Peyer's patch (tissue), 4 donors: ENCODE data around the gene UNC5B. TPM values are rescaled to one million over a fixed set of nuclear protein-coding genes. Genes with fewer than 3 reads are reported as not detected.
A peak's percentile ranks its signal among the peaks of the same experiment; 100 is the strongest.

Experiments
- DNase-seq, 3 donors: peaks; one replicate each; pipeline ENCODE4 v3.0.0-alpha.2; 2017 to 2019
- H3K27ac ChIP-seq, 4 donors: fragments of 200-600 bp; sonication (generic); one replicate each; pipeline ENCODE4 v1.5.1; 2016 to 2019
- H3K27me3 ChIP-seq, 2 donors: fragments of 200-600 bp; sonication (generic); one replicate each; pipeline ENCODE4 v1.5.1; 2019
- H3K36me3 ChIP-seq, 3 donors: fragments of 200-600 bp; sonication (generic); one replicate each; pipeline ENCODE4 v1.5.1; 2016 to 2019
- H3K4me1 ChIP-seq, 4 donors: fragments of 200-600 bp; sonication (generic); one replicate each; pipeline ENCODE4 v1.5.1; 2016 to 2019
- H3K4me3 ChIP-seq, 4 donors: fragments of 200-600 bp; sonication (generic); 1 replicate in 3 of 4; 2 replicates in 1 of 4; pipeline ENCODE4 v1.5.1; 2016 to 2019; ENCODE audit warnings: mild to moderate bottlenecking in 1 of 4
- H3K9me3 ChIP-seq, 4 donors: fragments of 200-600 bp; sonication (generic); one replicate each; pipeline ENCODE4 v1.5.1; 2016 to 2019; ENCODE audit warnings: mild to moderate bottlenecking in 1 of 4
- POLR2A ChIP-seq, 2 donors: fragments of 450-650 bp; IDR thresholded peaks; one replicate each; pipeline ENCODE4 v1.5.1; 2017; ENCODE audit warnings: antibody characterized with exemption in 2 of 2, mild to moderate bottlenecking in 2 of 2, moderate library complexity in 2 of 2
- total RNA-seq, 4 donors: library from RNA; depleted of rRNA; stranded (reverse); fragments of >200 nt; gene quantifications; one replicate each; pipeline ENCODE4 v1.1.0, GENCODE V29; 2016
- TF ChIP-seq, protein P1 (sequence below), 6 experiments: fragments of 450-650 bp in 4 of 6; fragments of 200-600 bp in 2 of 6; sonication (generic) in 1 of 6; IDR thresholded peaks; one replicate each; pipeline ENCODE4 v1.5.1; 2017 to 2019; ENCODE audit warnings: antibody characterized with exemption in 6 of 6, mild to moderate bottlenecking in 3 of 6, moderate library complexity in 1 of 6

UNC5B gene
- total RNA-seq, 4 donors from 2014 or later, result 5.0 to 52.5 (median 39.1) TPM

DNA sequence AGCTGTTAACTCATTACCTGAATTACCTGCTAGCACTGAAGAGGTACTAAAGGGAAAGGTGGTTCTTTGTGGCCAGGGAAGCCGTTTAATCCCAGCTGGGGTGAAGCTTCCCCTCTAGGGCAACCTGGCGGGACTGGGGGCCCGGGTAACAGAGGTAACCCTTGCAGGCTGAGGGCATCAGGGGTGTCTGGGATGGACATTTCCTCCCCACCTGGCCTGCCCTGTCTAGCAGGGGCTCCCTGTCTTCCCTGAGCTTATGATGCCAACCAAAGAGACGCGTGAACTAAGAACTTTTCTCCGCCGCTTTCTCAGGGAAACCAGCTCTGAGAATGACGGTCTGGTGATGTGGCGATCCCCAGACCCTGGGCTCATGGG, 52.8 kb downstream of the UNC5B start:
- no peak overlapping the region for H3K4me3 ChIP-seq
- no peaks in the 10 kb centered on the region for H3K9me3 ChIP-seq
- TF ChIP-seq, protein P1, sequence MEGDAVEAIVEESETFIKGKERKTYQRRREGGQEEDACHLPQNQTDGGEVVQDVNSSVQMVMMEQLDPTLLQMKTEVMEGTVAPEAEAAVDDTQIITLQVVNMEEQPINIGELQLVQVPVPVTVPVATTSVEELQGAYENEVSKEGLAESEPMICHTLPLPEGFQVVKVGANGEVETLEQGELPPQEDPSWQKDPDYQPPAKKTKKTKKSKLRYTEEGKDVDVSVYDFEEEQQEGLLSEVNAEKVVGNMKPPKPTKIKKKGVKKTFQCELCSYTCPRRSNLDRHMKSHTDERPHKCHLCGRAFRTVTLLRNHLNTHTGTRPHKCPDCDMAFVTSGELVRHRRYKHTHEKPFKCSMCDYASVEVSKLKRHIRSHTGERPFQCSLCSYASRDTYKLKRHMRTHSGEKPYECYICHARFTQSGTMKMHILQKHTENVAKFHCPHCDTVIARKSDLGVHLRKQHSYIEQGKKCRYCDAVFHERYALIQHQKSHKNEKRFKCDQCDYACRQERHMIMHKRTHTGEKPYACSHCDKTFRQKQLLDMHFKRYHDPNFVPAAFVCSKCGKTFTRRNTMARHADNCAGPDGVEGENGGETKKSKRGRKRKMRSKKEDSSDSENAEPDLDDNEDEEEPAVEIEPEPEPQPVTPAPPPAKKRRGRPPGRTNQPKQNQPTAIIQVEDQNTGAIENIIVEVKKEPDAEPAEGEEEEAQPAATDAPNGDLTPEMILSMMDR (IDR thresholded peaks at IDR 0.05), result no peak
- H3K4me1 ChIP-seq, result peaks cover 0 to 33% (median 1%) of the 10 kb centered on the region in 4 donors
- no peaks in the 10 kb centered on the region for H3K27me3 ChIP-seq
- DNase-seq, result no peak
- no peaks in the 10 kb centered on the region for H3K36me3 ChIP-seq
- no peak overlapping the region for H3K27ac ChIP-seq

GRCh38 chr10:71265618-71266146, 53.3 kb downstream of the UNC5B start:
- peaks cover 0 to 28% (median 0%) of the 10 kb centered on the region in 4 donors for H3K4me1 ChIP-seq
- no peak overlapping the region for H3K4me3 ChIP-seq
- peak overlapping the region in 2 of 4 donors; percentile 23 to 29 for H3K27ac ChIP-seq
- H3K9me3 ChIP-seq, result no peaks in the 10 kb centered on the region
- no peaks in the 10 kb centered on the region for H3K36me3 ChIP-seq
- H3K27me3 ChIP-seq, result no peaks in the 10 kb centered on the region
- TF ChIP-seq POLR2A (IDR thresholded peaks at IDR 0.05), result no peak
- TF ChIP-seq, protein P1 (IDR thresholded peaks at IDR 0.05), result no peak
- DNase-seq, result no peak

DNA sequence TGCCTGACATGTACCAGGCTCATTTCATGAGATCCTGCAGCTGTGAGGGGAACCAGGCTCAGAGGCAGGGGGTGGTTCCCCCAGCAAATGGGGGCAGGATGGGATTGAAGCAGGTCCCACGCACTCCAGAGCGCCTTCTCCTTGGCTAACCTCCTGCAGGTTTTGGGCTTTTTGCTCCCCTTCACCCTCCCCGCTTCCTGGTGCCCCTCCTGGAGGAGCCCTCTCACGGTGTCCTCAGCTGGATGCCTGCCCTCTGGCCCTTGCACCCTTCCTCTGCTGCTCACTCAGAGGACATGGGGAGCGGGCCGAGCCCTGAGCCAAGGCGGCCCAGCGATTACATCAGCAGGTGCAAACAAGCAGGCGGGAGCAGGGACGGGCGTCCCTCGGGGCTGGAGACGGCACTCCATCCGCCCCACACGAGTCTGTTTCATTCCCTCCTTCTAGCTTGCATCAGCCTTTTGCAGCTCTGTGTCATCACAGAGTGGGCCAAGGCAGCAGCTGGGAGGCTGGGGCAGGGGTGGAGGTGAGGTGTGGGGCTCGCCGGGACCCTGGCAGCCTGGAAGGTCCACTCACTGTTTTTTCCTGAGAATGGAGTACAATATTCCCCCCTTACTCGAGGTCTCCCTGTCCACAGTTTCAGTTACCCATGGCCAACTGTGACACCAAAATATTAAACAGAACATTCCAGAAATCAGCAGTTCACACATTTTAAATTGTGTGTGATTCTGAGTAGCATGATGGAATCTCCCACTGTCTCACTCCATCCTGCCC, 54.0 kb downstream of the UNC5B start:
- DNase-seq, result peak in 2 of 3 donors; percentile 67 to 72
- H3K36me3 ChIP-seq, result no peaks in the 10 kb centered on the region
- H3K27ac ChIP-seq, result peak overlapping the region in 3 of 4 donors; percentile 17 to 29 (median 23)
- H3K9me3 ChIP-seq, result no peaks in the 10 kb centered on the region
- no peaks in the 10 kb centered on the region for H3K27me3 ChIP-seq
- no peak overlapping the region for H3K4me3 ChIP-seq
- TF ChIP-seq, protein P1 (IDR thresholded peaks at IDR 0.05), result peak in 3 of 6 experiments; percentile 16 to 26 (median 19)
- TF ChIP-seq POLR2A (IDR thresholded peaks at IDR 0.05), result no peak
- H3K4me1 ChIP-seq, result peaks cover 0 to 26% (median 0%) of the 10 kb centered on the region in 4 donors

DNA sequence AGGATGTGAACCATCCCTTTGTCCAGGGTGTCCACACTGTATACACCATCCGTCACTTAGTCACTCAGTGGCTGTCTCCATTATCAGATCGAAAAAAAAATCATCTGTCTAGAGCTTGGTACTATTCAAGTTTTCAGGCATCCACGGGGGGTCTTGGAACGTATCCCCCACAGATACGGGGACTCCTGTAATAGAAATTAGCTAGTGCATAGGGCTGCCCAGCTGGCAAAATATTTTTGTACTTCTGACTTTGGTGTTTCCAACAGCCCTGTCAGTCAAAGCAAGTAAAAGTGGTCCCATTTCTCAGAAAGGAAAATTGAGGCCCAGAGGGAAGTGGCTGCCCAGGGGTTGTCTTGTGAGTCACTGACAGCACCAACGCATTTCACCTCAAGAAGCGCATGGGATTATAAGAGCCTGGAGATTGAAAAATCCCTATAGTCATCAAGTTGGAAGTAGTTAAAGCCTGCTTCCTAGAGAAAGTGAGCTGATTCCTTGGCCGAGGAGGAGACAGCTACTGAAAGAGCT, 54.6 kb downstream of the UNC5B start:
- Histone ChIP-seq H3K4me1 (peaks cover 0 to 22% (median 0%) of the 10 kb centered on the region in 4 donors), H3K36me3 (no peaks in the 10 kb centered on the region), H3K9me3 (no peaks in the 10 kb centered on the region), H3K4me3 (no peak overlapping the region), H3K27me3 (no peaks in the 10 kb centered on the region), H3K27ac (no peak overlapping the region)
- DNase-seq, result no peak
- TF ChIP-seq, protein P1 (IDR thresholded peaks at IDR 0.05), result no peak

DNA sequence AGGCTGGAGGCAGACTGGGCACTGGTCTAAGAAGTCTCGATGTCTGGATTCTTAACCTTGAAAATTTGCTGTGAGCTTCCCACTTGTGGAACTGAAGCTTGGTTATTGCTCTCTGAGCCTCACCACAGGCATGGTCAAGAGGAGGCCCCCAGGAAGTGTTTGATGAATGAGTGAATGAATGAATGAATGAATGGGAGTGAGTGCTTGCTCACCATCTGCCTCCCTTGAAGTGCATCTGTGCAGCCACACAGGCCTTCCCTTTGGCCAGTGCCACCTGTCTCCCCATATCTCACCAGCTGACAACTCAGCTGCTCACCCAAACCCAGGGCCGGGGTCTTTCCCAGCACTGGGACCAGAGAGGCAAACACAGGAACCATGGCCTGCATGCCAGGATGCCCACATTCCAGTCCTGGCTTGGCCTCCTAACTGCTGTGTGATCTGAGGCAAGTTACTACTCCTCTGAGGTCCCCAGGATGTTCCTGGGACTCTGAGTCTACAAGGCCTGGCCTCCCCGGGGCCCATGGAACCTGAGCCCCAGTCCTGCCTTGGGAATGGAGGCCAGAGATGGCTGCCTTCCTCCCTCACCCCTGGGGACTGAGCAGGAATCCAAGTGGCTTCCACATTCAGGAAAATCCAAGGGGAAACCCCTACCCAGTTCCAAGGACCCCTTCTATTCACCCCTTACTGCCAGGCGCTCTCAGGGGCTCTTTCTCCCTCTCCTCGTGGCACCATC, 55.3 kb downstream of the UNC5B start:
- Histone ChIP-seq H3K4me3 (no peak overlapping the region), H3K27ac (no peak overlapping the region), H3K36me3 (no peaks in the 10 kb centered on the region), H3K27me3 (no peaks in the 10 kb centered on the region), H3K4me1 (peaks cover 0 to 18% (median 0%) of the 10 kb centered on the region in 4 donors), H3K9me3 (no peaks in the 10 kb centered on the region)
- no peak for DNase-seq
- TF ChIP-seq POLR2A (IDR thresholded peaks at IDR 0.05), result no peak
- TF ChIP-seq, protein P1 (IDR thresholded peaks at IDR 0.05), result no peak
